Suprapubic skin (tissue), 4 donors: ENCODE data around the gene RAB14. TPM values are rescaled to one million over a fixed set of nuclear protein-coding genes. Genes with fewer than 3 reads are reported as not detected.

Experiments
- DNase-seq, 2 donors: peaks; one replicate each; pipeline ENCODE4 v3.0.0-alpha.2; 2019; ENCODE audit warnings: low spot score in 2 of 2
- H3K27ac ChIP-seq: fragments of 200-600 bp; sonication (generic); one replicate; pipeline ENCODE4 v1.5.1; 2019
- H3K27me3 ChIP-seq: fragments of 200-600 bp; sonication (generic); one replicate; pipeline ENCODE4 v1.5.1; 2019
- H3K36me3 ChIP-seq: fragments of 200-600 bp; sonication (generic); one replicate; pipeline ENCODE4 v1.5.1; 2019
- H3K4me1 ChIP-seq: fragments of 200-600 bp; sonication (generic); one replicate; pipeline ENCODE4 v1.5.1; 2019
- H3K4me3 ChIP-seq: fragments of 200-600 bp; sonication (generic); one replicate; pipeline ENCODE4 v1.5.1; 2019; ENCODE audit warnings: mild to moderate bottlenecking
- H3K9me3 ChIP-seq: fragments of 200-600 bp; sonication (generic); one replicate; pipeline ENCODE4 v1.5.1; 2019
- EP300 ChIP-seq: sonication (generic); formaldehyde crosslinking; IDR thresholded peaks from one replicate; pipeline ENCODE4 v1.6.1; 2017; ENCODE audit warnings: antibody characterized with exemption
- POLR2A ChIP-seq, 2 donors: fragments of 450-650 bp; IDR thresholded peaks; one replicate each; pipeline ENCODE4 v1.6.1; 2017; ENCODE audit warnings: antibody characterized with exemption in 2 of 2, mild to moderate bottlenecking in 2 of 2, moderate library complexity in 2 of 2
- POLR2AphosphoS5 ChIP-seq, 3 donors: sonication (generic); formaldehyde crosslinking; IDR thresholded peaks; one replicate each; pipeline ENCODE4 v1.6.1; 2017; ENCODE audit warnings: antibody characterized with exemption in 3 of 3
- WGBS: methylation state at CpG from one replicate; pipeline ENCODE4 v1.1.5; 2018; 5-methylcytosine and 5-hydroxymethylcytosine counted together
- total RNA-seq, 4 donors: library from RNA; depleted of rRNA; stranded (reverse); fragments of >200 nt; gene quantifications; one replicate each; pipeline ENCODE4 v1.1.0, GENCODE V29; 2016
- TF ChIP-seq, protein P1 (sequence below), 2 donors: fragments of 200-600 bp in 1 of 2; fragments of 450-650 bp in 1 of 2; sonication (generic) in 1 of 2; IDR thresholded peaks; one replicate each; pipeline ENCODE4 v1.5.1; 2016 to 2019; ENCODE audit warnings: antibody characterized with exemption in 2 of 2, mild to moderate bottlenecking in 1 of 2, moderate library complexity in 1 of 2

Gene RAB14
- total RNA-seq, 4 donors from 2014 or later: 41.4 to 49.5 (median 45.9) TPM

DNA sequence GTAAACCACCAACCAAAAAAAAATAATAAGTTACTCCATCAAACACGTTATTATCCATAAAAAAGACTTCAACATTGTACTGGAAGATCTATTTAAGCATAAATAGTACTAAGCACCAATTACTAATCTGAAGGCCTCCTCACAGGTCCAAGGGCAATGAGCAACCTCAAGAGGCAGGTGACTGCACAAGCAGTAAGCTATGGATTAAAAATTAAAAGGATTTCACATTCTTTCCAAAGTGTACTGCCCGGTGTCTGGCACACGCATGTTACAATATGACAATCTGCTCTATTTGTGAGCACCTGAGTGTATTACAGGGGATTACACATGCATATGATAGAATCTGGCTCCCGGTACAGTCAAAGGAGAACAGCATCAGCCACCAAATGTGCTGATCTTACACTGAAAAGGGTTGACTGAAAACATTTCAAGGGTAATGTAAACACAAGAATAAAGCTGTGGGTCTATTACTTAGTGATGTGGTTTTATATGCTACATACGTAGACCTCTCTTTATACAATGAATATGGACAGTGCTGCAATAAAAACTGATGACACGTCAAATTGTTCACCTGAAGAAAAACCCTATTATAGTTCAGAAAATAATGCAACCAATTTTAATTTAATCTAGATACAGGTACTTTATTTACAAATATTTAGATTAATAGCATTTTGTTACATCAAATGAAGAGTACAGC lies 22.8 kb downstream of the RAB14 start:
- H3K9me3 ChIP-seq: no peaks in the 10 kb centered on the region
- H3K4me3 ChIP-seq: no peak overlapping the region
- TF ChIP-seq POLR2A (IDR thresholded peaks at IDR 0.05): no peak
- TF ChIP-seq POLR2AphosphoS5 (IDR thresholded peaks at IDR 0.05): no peak
- no peak for TF ChIP-seq EP300
- TF ChIP-seq, protein P1, sequence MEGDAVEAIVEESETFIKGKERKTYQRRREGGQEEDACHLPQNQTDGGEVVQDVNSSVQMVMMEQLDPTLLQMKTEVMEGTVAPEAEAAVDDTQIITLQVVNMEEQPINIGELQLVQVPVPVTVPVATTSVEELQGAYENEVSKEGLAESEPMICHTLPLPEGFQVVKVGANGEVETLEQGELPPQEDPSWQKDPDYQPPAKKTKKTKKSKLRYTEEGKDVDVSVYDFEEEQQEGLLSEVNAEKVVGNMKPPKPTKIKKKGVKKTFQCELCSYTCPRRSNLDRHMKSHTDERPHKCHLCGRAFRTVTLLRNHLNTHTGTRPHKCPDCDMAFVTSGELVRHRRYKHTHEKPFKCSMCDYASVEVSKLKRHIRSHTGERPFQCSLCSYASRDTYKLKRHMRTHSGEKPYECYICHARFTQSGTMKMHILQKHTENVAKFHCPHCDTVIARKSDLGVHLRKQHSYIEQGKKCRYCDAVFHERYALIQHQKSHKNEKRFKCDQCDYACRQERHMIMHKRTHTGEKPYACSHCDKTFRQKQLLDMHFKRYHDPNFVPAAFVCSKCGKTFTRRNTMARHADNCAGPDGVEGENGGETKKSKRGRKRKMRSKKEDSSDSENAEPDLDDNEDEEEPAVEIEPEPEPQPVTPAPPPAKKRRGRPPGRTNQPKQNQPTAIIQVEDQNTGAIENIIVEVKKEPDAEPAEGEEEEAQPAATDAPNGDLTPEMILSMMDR (IDR thresholded peaks at IDR 0.05): no peak
- H3K27me3 ChIP-seq: no peaks in the 10 kb centered on the region
- no peak for DNase-seq
- no peak overlapping the region for H3K27ac ChIP-seq
- peaks cover 69% of the 10 kb centered on the region for H3K36me3 ChIP-seq
- peaks cover 14% of the 10 kb centered on the region for H3K4me1 ChIP-seq
- WGBS: 88% methylated on average over 6 of the region's 6 CpGs

DNA sequence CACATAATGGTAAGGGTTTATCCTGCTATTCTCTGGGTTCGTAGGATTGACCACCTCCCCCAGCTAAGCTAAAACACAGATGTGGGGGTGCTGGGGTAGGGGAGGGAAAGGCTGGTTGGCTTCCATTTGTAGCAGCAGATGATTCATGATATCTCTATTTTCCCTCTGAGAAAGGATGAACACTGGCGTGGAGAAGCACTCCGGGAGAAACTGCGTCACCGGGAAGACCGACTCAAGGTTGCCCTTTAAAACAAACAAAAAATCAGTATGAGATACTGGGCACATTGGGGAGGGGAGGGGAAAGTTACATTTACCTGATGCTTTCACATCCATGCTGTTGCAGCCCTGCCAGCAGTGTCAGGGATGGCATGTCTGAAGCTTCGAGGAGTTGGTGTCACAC lies 28.2 kb downstream of the RAB14 start:
- no peak overlapping the region for H3K4me3 ChIP-seq
- peaks cover 3% of the 10 kb centered on the region for H3K4me1 ChIP-seq
- no peaks in the 10 kb centered on the region for H3K27me3 ChIP-seq
- 96% methylated on average over 7 of the region's 7 CpGs for WGBS
- no peak for DNase-seq
- no peak overlapping the region for H3K27ac ChIP-seq
- H3K9me3 ChIP-seq: no peaks in the 10 kb centered on the region
- TF ChIP-seq, protein P1 (IDR thresholded peaks at IDR 0.05): no peak
- H3K36me3 ChIP-seq: peaks cover 81% of the 10 kb centered on the region

- Histone ChIP-seq H3K27me3 (no peaks in the 10 kb centered on the region), H3K27ac (no peak overlapping the region), H3K4me3 (no peak overlapping the region), H3K4me1 (peaks cover 3% of the 10 kb centered on the region), H3K36me3 (peaks cover 76% of the 10 kb centered on the region), H3K9me3 (no peaks in the 10 kb centered on the region)
- 91% methylated on average over 1 of the region's 1 CpG for WGBS
- no peak for DNase-seq
- no peak for TF ChIP-seq EP300
- TF ChIP-seq, protein P1 (IDR thresholded peaks at IDR 0.05): no peak
- no peak for TF ChIP-seq POLR2A (IDR thresholded peaks at IDR 0.05)
- no peak for TF ChIP-seq POLR2AphosphoS5 (IDR thresholded peaks at IDR 0.05)
Measured at GRCh38 chr9:121172726-121173487, 28.8 kb downstream of the RAB14 start.

- no peak for DNase-seq
- Histone ChIP-seq H3K4me3 (no peak overlapping the region), H3K27me3 (no peaks in the 10 kb centered on the region), H3K4me1 (peaks cover 3% of the 10 kb centered on the region), H3K27ac (no peak overlapping the region), H3K36me3 (peaks cover 74% of the 10 kb centered on the region), H3K9me3 (no peaks in the 10 kb centered on the region)
- WGBS: 87% methylated on average over 5 of the region's 5 CpGs
- no peak for TF ChIP-seq EP300
- no peak for TF ChIP-seq POLR2AphosphoS5 (IDR thresholded peaks at IDR 0.05)
- TF ChIP-seq, protein P1 (IDR thresholded peaks at IDR 0.05): no peak
- no peak for TF ChIP-seq POLR2A (IDR thresholded peaks at IDR 0.05)
Measured at GRCh38 chr9:121171236-121171635, 30.4 kb downstream of the RAB14 start.

DNA sequence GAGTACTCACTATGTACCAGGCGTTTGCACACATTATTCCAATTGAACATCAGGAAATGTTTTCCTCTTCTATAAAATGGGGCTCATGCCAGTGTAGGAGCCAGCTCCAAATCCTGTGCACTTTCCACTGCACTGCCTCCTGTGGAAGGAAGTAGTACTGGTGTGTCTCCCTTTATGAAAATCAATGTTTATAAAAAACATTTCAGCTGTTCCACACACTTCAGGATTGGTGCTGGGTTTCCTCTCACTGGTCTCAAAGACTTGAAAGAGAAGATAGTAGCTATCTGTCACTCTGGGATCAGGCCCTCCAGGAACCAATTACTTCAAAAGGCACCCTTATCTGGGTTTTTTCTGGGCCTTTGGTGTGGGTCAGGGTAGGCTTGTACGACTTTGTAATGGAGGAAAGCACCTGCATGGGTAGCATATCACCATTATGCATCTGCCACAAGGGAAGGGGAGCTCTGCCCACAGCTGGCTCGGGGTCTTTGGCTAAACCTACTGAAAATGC lies 32.5 kb downstream of the RAB14 start:
- Histone ChIP-seq H3K4me1 (peaks cover 3% of the 10 kb centered on the region), H3K36me3 (peaks cover 61% of the 10 kb centered on the region), H3K9me3 (no peaks in the 10 kb centered on the region), H3K27me3 (no peaks in the 10 kb centered on the region), H3K4me3 (no peak overlapping the region), H3K27ac (no peak overlapping the region)
- WGBS: 69% methylated on average over 3 of the region's 3 CpGs
- TF ChIP-seq, protein P1 (IDR thresholded peaks at IDR 0.05): peak in 1 of 2 donors; percentile 66
- TF ChIP-seq POLR2A (IDR thresholded peaks at IDR 0.05): no peak
- no peak for DNase-seq
